SK-MEL-5 (cell line): ENCODE data around the gene KLF13. TPM values are rescaled to one million over a fixed set of nuclear protein-coding genes. Genes with fewer than 3 reads are reported as not detected.

Experiments
- DNase-seq: peaks from one replicate; pipeline ENCODE4 v3.0.0-alpha.2; 2016; ENCODE audit warnings: low read depth, low spot score
- in situ Hi-C: cut with HindIII; loops from 2 replicates; pipeline ENCODE4 v1.10.0; 2016; ENCODE audit warnings: low sequenced_read_pairs, high pct_unique_total_duplicates, low pct_unique_long_range_greater_than_20kb
- total RNA-seq: library from RNA; depleted of rRNA; stranded (reverse); fragments of >200 nt; shearing (Covaris generic); gene quantifications from 2 replicates; pipeline ENCODE4 v1.2.3, GENCODE V29; 2014

The KLF13 gene
- total RNA-seq, 1 experiment from 2014 or later, result 17.3 TPM

DNA sequence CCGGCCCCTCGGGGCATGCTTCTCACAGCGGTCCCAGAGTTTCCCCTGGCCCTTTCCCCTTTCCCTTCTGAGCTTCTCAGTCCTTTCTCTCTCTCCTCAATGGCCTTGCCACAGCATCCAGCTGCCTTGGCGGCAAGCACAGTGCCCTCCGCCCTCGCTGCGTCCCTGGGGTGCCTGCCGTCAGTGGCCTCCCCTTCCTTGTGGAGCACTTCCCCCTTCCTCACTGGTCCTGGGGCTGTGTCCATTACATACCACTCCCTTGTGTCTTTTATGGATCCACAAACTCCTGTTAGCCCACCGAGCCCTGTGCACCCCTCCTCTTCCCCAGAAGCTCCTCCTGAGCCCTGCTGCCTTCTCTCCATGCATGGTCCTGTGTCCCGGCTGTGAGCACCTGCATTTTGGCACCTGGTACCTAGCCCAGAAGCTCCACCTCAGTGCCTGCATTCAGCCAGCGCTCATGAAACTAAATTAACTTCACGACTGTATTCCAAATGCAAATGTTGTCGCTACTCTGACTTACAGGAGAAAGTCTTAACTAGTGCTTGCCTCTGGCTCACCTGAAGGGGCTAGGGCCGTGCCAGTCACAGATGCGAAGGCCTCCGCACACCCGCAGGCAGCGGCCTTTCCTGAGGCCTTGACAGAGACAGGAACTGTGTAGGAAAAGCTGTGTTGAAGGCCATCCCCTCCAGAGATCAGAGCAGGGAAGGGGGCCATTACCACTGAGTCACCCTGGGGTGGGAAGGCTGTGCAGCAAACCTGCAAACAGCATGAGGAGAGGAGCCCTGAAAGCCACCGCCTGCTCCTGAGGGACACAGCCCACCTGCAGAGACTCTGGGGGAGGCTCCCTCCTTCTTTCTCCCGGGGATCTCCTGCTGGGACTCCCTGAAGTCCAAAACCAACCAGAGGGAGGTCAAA lies 19.1 kb upstream of the KLF13 start:
- in situ Hi-C loops, result no loop called here
- no peak for DNase-seq

DNA sequence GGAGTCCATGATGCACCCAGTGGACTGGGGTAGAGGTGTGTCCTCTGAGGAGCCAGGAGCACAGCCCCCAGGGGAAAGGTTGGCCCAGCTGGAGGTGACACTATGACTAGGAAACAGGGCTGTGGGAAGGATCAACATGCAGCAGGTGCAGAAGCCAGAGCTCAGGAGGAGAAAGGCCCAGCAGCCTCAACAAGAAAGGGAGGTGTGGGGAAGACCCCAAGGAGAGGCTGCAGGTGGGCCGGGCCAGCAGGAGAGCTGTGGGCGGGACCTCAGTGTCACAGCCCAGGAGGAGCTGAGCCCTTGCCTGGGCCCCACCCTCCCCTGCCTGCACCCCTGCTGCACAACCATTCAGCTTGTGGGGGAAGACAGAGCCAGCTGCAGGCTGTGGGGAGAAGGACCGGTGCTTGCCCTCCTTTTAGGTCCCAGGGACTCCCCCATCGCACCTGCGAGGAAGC lies 18.4 kb upstream of the KLF13 start:
- in situ Hi-C loops, result no loop called here
- no peak for DNase-seq

DNA sequence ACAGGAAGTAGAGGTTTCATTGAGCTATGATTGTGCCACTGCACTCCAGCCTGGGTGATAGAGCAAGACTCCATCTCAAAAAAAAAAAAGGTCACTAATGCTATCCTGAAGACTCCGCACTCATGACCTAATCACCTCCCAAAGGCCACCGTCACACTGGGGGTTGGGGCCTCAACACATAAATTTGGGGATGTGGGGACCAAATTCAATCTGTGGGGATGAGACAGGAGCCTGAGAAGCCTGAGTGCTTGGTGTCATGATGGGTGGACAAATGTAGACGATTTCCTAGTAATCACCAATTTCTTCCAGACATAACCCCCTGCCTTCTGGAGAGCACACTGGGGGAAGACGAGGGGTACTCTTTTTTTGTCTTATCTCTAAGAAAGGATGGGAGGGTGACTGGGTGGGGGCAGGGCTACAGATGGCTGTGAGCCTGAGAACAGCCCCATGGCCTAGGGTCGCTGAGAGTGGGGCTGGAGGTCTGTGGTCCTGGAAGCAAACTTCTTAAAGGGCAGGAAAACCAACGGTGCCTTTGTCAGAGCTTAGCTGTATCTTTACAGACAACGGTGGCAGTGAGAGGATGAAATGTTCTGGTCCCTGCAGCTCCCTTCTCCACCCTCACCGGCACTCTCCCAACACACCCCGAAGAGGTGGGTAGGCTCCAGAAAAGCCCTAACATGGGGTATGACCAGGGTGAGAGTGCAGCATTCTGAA lies 16.6 kb upstream of the KLF13 start:
- no peak for DNase-seq
- in situ Hi-C loops, result no loop called here

DNA sequence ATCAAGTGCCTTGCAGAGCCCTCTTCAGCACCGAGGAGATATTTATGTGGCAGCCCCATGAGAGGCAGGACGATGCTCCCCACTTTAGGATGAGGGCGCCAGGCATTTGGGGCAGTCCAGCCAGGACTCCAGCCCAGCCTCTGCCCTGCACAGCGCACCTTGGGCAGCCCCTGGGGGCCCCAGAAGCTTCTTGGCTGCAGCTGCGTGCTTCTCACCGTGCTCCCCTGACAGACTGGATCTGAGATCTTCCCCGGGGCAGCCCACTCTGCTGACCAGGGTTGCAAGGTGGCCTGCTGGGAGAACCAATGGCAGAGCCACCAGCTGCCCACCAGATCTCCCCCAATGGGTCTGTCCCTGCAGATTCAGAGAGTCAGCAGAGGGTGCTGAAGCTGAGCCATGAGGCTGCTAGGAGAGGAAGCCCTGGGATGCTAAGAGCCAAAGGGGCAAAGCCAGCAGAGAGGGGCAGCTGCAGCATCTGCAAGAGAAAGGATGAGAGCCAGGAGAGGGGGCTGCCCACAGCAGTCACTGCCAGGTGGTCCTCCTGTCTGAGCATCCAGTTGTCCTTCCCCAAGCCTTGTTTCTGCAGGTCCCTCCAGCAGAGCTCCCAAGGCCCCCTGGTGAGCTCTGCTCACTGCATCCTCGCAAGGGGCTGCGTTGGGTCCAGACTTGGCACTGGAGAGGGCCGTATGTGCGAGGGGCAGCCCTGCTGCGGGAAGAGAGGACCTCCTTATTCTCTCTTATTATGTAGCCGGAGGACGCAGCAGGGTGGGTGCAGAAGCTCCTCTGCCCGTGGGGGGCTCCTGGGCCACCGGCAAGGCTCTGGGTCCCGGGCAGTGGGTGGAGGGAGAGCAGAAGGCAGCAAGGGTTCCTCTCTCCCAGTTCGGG lies 14.7 kb upstream of the KLF13 start:
- in situ Hi-C loops, result no loop called here
- no peak for DNase-seq

DNA sequence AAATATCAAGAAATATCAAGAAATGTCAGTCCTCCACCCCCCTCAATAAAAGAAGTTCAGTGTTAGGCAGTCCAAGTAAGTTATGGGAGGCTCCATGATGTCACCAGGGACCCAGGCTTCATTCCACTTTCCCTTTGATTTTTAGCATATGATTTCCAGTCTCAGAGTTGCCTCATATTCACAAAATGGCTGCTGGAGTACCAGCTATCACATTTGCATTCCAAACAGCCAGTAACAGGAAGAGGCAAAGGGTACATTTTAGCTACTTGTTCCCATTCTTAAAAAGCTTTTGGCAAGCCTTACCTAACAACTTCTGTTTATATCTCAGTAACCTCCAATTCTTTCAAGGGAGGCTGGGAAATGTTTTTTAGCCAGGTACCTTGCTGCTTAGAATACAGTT lies 13.4 kb upstream of the KLF13 start:
- no peak for DNase-seq
- in situ Hi-C loops, result no loop called here

- no peak for DNase-seq
- in situ Hi-C loops, result no loop called here
These were observed 12.3 kb upstream of the KLF13 start for GRCh38 chr15:31314380-31314779.

DNA sequence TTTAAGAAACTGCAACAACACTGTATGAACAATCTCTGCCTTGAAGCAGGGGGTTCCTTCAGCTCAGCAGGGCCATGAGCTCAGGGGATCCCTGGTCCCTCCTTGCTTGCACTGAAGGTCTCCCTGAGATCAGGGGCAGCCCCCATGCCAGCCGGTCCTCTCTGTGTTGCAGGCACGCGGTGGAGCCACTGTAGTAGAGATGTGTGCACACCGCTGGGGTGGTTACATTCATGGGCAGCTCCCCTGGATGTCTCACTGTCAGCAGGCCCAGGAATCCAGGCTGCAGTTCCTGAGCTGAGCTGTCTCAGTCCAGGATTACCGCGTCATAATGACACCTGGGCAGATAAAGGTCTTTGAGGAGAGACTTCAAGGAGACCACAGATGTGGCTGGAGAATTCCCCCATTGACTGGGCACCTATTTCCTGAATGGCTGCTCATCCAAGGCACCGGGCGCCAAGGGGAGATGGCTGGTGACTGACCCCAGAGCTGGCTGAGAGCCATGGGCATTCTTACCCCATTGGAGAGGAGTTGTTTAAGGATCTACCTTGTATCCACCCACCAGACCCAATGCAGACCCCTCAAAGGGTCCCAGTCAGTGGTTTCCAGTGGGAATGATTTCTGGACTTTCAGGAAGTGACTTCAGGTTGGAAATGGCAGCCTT lies 10.4 kb upstream of the KLF13 start:
- in situ Hi-C loops, result no loop called here
- no peak for DNase-seq

DNA sequence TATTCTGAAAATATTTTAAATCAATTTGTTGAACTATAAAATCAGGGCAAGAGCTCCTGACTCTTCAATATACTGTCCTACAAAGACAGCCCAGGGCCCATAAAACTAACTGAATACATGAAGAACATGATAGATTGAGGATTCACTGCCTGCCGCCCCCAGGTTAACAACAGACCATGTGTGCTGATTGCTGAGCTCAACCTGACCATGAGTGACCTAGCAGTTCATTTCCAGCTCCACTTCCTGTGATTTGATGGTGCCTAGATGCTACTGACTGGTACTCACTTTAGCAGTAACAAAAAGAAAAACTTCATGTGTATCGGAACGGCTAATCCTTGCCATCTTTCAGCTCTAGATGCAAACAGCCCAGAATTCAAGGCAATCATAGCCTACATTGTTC lies 9.6 kb upstream of the KLF13 start:
- in situ Hi-C loops, result no loop called here
- DNase-seq, result no peak

GRCh38 chr15:31317421-31318327 lies 9.0 kb upstream of the KLF13 start:
- no peak for DNase-seq
- in situ Hi-C loops, result no loop called here

DNA sequence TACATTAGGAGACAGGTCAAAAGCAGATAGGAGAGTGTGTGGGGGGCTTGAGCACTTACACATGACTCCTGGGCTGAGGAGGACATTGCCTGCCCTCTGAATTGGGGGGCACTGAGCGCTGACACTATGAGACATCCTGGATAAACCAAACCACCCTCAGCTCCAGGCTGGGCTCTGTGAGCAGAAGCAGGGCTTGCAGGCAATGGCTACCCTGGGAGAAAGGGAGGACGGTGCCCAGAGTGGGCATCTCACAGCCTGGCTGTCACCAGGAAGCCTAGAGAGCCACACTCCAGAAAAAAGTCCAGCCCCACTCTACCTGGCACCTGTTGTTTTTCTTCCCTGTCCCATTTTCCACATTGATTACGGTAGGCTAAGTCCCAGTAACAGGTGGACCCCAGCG lies 8.2 kb upstream of the KLF13 start:
- DNase-seq, result no peak
- in situ Hi-C loops, result no loop called here

DNA sequence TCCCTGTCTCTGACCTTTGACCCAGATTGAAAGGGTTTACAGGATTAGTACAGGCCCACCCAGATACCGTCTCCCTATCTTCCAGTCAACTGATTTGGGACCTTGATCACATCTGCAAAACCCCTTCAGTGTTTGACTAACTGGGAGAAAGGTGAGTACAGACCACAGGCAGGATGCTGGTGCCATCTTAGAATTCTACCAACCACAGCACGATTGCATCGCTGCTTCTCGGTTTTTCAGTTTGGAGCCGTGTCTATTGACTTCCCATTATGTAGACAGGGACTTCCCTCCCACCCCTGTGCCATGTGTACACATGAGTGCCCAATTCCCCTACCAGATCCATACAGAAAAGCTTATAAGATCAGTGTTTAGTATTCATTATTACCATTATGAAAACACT lies 6.6 kb upstream of the KLF13 start:
- DNase-seq, result no peak
- in situ Hi-C loops, result no loop called here

- no peak for DNase-seq
- in situ Hi-C loops, result no loop called here
These were observed 5.2 kb upstream of the KLF13 start for GRCh38 chr15:31321418-31321817.

DNA sequence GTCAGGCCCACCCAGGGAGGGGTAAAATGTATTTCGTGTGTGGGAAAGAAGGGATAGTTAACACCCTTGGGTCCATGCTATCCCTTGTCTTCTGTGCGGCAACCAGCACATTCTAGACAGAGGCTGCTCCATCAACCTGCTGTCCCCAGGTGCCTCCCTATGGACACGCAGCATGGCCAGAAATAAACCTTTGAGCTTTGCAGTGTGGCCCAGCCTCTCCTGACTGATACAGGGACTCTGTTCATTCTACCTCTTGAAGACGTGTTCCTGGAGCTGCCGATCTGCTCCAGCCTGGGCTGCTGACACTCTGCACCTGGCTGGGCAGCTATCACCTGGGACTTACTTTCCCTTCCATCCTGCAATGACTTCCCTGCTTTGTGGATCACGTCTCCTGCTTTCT lies 4.1 kb upstream of the KLF13 start:
- in situ Hi-C loops, result no loop called here
- DNase-seq, result no peak

DNA sequence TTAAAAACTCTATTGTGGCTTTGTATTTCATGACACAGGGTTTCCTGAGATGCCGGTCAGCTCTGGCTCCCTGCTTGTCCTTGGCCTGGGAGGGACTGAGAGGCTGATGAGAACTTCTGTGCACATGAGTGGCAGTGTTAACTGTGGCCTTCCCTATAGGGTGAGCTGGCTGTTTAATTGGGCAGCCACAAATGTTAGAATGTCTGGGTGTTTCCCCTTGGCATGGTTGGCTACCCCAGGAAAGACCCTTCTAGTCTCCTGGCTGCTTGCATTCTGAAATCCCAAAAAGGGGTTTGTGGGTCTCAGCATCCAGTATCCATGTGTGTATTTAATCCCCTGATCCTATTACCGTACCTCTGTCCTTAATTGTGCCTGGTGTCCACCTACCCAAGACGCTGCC lies 3.0 kb upstream of the KLF13 start:
- in situ Hi-C loops, result no loop called here
- no peak for DNase-seq

DNA sequence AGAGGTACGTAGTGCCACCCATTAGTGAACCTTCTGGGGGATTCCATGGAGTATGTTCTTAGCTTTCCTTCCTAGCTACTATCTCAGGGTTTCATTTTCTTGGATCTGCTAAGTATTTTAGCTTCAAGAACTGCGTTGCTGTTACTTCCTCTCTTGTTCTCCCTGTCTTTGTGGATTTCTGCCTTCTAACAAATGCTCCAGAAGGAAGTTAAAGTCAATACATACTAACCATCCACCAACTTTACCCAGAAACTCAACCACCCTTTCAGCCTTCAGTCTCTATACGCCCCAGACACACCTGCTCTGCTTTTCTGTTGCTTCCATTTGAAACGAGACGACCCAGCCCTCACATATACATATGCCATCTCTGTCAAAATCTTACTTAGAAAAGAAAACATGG lies 2.4 kb upstream of the KLF13 start:
- DNase-seq, result no peak
- in situ Hi-C loops, result no loop called here

GRCh38 chr15:31324806-31325594 lies 1.6 kb upstream of the KLF13 start:
- in situ Hi-C loops, result no loop called here
- no peak for DNase-seq
